HG02840 (cell line): ENCODE results near the gene LGALSL.
"Not testable (repeated sequence)": the region's sequence is repeated elsewhere in the genome, so short reads cannot be mapped to it uniquely, and the experiment has no call there.

Experiments
- ATAC-seq: cut with Tn5 transposase; IDR thresholded peaks from one replicate; pipeline ENCODE4 v1.9.1; 2021; ENCODE audit warnings: mild to moderate bottlenecking, moderate library complexity, moderate number of reproducible peaks; ENCODE audit not compliant: unreplicated experiment, low FRiP score

Gene LGALSL

DNA sequence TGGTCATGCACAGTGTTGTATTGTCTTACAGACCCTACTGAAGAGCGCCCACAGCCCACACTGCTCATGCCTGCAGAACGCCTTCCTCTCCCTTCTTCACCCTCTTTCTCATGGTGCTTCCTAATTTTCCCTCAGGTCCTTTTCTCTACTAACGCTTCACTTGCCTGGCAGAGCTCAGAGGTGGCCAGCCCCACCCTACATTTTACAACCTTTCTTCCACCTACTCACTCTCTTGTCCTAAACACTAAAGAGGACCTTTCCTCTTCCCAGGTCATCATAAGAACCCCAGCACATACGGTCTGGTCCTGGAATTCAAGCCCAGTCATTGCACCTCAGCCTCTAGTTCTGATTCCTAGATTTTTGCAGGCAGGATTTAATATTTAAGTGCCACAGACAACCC, 11.7 kb upstream of the LGALSL start:
- ATAC-seq: no peak

DNA sequence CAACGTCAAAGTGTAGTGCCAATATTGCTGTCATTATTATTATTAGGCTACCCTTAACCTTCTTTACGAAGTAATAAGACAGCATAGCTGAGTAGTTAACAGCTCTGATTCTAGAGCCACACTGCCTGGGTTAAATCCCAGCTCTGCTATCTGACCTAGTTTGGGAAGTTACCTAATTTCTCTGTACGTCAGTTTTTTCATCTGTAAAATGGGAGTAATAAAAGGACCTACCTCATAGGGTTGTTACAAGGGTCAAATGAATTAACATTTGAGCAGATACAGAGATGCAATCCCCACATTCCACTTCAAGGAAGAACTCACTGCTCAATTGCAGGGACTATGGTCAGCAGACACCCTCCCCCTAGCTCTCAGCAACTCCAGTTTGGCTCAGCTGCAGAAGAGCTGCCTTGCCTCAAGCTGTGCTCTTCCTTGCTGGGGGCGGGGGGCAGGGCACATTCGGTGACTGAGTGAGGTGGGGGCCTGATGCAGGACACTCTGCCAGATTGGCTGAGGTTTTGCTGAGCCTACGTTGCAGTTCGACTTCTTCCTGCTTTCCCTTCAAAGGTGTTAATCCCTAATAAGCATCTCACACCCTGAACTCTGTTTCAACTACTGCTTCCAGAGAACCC, 11.0 kb upstream of the LGALSL start:
- ATAC-seq: no peak

DNA sequence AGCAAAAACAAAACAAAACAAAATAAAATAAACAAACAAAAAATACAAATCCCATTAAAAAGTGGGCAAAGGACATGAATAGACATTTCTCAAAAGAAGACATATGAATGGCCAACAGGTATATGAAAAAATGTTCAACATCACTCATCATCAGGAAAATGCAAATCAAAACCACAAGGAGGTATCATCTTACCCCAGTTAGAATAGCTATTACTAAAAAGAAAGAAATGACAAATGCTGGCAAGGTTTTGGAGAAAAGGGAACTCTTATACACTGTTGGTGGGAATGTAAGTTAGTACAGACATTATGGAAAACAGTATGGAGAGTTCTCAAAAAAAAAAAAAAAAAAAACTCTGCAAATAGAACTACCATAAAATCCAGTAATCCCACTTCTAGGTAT, 8.0 kb upstream of the LGALSL start:
- not testable (repeated sequence) for ATAC-seq

DNA sequence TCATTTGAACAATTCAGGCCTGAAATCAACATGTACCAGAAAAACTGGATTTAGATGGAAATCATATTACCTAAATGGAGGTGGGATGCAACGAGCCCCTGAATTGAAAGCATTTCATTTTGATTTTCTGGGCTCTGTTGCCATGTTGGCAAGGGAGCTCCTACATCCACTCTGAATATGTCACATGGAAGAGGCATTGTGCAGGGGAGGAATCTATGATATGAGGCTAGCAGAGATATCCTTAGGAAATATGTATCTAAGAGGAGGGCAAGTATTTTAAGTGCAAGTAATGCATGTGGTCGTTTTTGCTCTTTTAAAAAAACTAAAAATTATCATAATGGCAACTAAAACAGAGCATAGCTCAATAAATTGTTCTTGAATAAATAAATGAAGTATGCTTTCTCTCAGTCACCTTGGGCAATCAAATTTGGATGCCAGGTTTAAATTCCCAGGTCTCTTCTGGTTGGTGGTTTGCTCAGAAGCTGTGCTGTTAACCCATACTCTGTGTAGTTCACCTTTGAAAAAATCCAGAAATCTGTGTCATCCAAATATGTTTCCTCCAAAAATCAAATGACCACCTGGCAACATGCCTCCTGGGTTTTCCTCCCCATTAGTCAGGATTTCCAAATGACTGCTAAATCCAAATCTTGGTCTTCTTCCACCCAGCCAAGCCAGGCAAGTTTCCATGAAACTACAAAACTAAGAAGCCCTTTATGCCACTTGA, 6.5 kb upstream of the LGALSL start:
- ATAC-seq: no peak

DNA sequence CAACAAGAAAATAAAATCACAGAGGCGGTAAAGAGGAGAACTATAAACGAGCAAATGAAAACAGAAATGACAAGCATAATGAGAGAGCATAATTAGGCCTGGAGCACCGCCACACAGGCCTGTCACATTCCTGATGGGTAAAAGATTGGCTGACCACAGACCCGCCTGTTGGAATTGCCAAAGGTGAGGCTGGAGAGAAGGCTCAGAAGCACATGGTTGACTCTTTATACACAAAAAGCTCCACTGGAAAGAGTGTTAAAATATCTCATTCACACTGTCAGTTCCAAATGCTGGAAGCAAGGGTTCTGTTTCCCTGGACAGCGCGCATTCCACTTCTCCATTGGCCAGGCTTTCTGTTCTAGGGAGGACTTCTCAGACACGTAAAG, 5.9 kb upstream of the LGALSL start:
- no peak for ATAC-seq

DNA sequence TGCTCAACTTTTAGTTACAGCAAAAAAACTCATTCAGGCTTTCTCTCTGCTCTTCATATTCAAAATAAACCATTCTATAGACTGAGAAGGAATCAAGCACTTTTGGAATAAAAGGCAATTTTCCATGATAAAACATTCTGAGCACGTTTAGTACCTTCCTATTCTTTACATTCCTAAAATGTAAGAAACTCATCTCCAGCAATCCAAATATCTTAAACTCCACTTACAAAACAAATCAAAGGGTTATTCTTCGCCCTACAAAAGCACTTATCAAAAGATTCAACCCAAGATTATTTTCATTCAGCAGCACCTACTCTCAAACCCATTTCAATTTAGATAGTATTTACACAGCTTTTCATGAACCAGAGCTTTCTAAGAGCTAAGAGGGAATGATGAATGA, 2.9 kb upstream of the LGALSL start:
- ATAC-seq: no peak

DNA sequence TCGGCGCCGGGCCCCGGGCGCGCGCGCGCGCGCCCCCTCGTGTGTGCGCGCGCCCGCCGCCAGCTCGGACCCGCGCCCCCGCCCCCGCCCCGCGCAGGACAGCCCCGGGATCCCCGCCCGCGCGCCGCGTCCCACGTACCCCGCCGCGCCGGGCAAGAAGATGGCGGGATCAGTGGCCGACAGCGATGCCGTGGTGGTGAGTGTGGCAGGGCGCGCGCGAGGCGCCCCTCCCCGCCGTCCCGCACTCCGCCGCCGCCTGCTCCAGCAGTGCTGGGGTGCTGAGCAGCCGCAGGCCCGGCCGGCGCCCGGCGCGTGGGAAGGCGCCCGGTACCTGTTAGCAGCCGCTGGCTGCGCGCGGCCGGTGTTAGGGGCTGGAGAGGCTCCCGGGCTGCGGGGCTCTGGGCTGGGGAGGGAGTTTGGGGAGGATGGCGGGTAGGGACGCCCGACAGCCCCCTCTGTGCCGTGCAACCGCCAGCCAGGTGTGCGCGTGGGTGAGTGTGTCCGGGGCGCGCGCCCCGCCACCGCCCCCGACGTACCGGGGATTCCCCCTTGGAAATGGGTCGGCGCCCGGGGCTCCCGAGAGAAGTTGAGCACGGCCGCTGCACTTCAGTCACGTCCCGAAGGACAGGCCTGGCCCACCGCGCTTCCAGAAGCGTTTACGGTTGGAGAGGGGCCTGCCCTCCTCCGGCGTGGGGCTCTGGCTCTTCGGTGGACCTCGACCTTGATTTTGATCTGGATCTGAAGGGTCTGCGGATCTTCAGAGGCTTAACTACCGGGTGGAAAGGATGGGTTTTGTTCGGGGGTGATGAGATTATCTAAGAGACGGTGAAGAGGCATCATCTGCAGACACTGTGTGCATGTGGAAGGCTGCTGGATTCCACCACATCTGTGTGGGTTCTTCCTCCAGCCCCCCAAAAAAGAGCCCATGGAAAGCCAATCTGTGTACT, 697 bp downstream of the LGALSL start:
- ATAC-seq: peak; percentile 44

DNA sequence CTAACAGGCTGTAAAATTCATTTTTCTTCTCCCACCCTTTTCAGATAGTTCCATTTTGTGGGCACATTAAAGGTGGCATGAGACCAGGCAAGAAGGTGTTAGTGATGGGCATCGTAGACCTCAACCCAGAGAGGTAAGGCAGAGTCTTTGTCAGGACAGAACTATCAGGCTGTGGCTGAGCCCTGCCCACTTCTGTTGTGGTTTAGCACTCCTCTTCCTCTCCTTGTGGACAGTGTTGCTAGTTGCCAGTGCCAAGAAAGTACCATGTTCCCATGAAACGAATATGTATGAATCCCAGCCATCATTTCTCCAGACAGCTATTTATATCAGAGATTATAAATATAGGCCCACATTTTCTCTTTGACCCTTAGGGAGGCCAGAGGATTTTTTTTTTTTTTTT, 1.6 kb downstream of the LGALSL start:
- ATAC-seq: no peak

DNA sequence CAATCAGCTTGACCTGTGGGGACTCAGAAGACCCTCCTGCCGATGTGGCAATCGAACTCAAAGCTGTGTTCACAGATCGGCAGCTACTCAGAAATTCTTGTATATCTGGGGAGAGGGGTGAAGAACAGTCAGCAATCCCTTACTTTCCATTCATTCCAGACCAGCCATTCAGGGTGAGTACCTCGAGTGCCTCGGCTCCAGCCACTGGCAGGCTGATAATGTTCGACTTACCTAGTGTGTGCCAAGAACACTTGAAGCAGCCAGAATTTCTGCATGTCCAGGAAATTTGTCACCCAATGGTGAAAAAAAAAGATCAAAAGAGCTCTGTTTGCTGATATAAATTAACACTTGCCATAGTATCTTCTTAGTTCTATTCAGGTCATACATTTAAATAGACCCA, 2.3 kb downstream of the LGALSL start:
- no peak for ATAC-seq

DNA sequence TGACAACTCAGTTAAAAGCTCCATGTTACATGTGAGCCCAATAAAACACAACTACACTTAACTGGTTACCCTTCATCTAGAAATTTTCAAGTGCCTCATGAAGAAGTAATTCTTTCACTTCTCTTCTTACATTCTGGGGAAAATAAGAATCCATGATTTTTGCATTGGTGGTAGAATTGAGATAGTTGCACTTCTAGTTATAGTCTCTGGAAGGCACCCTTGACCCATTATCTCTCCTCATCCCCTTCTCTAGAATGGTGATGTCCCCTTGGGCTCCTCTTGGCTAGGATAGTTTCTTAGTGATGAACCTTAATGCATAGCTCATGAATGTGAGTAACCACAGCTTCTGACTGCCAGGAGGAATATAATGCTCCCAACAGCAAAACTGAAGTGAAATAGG, 3.6 kb downstream of the LGALSL start:
- ATAC-seq: no peak

DNA sequence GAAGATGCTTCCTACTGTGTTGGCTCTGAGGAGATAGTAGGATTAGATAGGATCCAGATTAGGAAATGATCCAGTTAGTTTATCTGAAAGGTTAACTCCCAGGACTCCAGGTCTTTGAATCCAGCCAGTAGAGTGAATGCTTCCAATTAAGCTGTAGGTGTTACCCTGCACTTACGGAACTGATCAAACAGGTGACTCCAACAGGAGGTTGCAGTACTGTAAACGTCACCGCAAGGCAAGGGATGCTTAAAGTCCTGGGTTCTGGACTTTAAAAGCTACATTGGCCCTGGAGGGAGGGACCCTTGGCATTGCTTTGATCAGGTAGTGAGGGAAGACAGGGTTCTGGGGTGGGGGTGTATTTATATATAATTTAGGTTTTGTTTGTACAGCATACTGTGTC, 5.6 kb downstream of the LGALSL start:
- no peak for ATAC-seq

DNA sequence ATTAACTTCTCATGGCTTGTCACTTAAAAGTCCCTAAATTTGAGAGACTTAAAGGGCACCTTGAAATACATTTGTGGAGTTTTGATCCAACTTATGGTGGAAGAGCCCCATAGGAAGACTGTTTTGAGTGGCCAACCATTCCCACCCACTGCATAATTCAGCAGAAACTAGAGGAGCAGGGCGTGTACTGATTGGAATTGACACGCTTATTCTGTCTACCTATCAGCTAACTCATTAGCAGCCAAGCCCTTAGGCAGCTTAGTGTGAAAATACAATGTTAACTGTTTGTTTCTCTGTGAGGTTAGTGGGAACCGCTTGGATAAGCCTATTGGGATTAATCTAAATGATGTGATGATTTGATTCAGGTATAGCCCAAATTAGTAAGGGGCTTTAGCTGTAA, 6.4 kb downstream of the LGALSL start:
- no peak for ATAC-seq

DNA sequence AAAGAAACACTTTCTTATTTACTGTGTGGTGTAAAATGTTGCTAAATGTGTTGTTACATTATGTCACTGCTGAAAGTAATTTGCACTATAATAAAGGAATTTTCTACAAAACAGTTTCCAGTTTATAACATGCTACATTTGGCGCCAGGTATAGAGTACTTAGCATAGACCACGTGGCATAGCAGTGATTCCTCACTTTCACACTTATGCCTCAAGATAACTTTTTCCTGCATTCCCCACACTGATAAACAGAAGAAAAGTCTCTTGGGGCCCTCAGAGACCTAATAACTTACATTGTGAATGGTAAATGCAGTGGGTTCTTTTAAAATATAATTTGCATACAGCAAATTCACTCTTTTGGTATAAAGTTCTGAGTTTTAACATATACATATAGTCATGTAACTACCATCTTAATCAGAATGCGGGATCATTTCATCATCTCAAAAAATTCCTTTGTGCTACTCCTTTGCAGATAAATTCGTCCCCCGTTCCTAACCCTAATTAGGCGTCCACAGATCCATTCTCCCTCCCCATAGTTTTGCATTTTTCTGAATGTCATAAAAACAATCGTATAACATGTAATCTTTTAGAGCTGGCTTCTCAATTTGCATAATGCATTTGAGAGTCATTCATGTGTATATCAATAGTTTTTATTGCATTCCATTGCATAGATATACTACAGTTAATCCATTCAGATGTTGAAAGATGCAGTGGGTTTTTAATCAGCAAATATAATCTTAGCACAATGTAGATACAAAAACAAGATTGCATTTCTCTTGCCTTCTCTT, 7.5 kb downstream of the LGALSL start:
- ATAC-seq: no peak

DNA sequence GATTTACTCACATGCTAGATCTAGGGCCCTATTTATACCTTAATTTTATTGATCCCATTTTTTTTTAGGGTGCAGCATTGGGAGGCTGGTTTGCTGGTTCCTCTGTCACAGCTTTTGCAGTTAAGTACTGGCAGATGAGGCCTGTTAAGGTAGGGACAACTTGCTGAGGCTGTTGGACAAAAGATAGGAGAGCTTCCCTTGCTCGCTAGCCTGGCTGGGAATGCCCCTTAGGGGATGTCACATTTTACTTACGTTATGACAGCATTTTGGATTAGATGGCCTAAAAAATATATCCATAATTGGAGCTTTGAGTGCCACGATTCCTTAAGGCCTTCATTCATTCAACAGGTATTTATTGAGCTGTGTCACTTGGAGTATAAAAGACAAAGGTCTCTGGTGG, 8.2 kb downstream of the LGALSL start:
- ATAC-seq: no peak

DNA sequence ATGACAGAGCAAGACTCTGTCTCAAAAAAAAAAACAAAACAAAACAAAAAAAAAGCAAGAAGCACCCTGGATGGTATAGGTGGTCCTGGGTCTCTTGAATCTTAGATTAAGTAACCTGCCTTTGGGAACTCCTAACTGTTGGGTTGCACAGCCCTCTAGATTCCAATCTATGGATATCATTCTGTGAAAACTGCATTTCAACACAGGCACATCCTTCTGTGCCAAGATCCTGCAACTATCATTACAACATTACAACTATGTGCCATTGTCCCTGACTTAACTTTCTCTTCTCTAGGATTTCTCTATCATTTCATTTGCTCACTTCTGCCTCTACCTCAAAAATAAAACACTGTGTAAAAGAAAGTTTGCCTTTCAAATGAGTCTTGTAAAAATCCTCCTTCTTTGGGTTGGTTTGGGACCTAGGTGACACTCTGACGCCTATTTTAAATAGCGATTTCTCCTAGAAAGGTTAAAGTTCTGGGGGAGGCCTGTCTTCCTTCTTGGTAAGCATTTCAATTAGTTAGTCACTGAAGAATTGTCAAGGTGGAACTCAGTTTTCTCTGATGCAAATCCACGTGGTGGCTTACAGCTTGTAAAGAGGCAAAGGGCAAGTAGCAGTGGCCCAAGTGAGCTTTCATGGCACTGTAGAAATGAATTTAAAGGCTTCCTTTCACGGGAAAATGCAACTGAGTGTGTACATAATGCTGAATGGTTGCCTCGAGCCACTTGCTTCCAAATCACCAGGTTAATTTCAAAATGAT, 9.2 kb downstream of the LGALSL start:
- no peak for ATAC-seq

DNA sequence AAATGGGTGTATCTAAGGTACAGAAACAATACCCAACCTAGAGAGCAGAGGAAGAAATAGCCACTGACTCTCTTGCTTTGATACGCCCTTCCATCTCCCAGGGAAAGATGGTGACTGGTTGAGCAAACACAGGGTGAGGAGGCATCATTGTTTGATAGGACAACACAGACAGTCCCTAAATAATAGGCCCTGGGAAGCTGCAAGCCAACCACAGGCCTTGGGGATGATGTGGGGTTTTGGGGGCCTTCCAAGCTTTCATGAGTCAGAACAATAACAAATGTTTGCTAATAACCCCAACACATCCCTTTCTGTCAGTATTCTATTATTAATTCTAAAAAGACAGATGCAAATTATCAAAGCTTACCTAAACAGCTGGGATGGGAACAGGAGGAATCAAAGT, 9.8 kb downstream of the LGALSL start:
- no peak for ATAC-seq

DNA sequence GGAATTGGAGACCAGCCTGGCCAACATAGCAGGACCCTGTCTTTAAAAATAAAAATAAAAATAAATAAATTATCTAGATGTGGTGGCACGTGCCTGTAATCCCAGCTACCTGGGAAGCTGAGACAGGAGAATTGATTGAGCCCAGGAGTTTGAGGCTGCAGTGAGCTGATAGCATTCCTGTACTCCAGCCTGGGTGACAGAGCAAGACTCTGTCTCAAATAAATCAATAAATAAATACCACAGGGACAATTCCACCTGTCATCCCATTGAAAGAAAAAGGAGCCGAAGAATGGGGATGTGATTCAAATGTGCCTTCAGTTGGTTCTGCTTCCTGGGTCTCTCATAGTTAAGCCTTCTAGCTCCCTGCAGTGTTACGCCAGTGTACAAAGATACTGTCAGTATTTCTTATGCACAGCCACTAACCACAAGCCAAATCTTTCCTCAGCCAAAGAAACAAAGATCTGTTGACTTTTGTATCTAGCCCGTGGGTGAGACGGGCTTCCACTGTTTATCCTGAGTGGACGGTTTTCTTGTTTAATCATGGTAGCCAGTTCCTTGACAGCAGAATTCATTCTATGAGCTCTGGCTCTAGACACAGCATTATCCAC, 12.6 kb downstream of the LGALSL start:
- no peak for ATAC-seq

DNA sequence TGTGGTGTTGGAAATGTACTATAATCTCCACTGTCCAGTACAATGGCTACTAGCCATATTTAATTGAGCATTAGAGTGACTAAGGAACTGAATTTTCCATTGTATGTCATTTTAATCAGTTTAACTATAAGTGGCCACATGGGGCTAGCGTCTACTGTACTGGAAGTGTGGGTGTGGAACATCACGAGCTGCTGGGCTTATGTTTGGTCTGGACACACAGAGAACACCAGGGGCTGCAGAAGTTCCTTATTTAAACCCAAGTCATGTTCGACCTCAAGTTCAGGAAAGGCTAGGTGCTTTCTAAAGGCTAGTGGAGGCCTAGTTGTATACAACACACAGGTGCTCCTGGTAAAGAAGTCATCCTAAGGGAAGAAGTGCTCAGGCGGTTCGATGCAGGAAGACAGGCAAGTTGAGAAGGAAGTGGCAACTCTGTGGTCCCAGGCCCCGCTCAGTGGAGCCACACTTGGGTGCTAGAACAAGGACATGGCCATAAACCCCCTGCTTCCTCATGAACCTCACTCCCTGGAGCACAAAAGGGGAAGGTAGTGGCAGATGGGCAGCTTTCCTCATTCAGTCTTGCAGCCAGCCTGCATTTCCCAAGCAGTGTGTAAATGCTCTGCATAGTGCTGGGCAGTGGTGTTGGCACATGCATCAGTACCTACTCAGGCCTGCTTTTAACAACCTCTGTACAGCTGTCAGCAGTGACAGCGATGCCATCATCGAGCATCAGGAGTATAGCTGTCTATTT, 13.3 kb downstream of the LGALSL start:
- ATAC-seq: no peak

DNA sequence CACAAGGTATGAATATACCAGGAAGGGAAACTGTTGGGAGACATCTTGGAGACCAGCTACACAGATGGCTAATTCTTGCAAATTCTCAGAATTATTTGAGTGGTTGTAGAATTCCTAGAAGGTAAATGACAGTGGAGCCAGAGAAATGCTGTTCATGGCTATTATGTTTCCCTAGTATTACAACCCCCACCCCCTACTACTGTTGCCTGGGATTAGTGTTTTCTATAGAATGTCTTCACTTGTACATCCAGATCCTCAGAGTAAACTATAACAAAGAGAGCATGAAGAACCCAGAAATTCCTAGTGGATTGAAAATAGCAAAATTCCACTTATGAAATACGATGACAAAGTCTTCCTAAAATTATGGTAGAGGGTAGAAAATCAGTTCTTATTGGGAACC, 15.3 kb downstream of the LGALSL start:
- no peak for ATAC-seq
